ENCODE data around the gene ZNF433.
"Not testable (repeated sequence)": the region's sequence is repeated elsewhere in the genome, so short reads cannot be mapped to it uniquely, and the experiment has no call there.

Gene ZNF433

GRCh38 chr19:12035220-12036172 is at the start of gene ZNF433:
Gene ZNF433 (minus strand): TSS chr19:12035679. CDS start chr19:12035539, 140 bp downstream.
- DNase-seq, result peak; percentile 90

DNA sequence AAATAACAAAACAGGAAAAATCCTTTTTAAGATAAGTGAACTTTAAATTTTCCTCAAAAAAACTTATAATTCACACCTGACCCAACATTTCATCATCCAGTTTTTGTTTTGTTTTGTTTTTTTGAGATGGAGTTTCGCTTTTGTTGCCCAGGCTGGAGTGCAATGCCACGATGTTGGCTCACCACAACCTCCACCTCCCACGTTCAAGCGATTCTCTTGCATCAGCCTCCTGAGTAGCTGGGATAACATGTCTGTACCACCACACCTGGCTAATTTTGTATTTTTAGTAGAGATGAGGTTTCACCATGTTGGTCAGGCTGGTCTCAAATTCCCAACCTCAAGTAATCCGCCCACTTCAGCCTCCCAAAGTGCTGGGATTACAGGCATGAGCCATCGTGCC is 47.9 kb upstream of the ZNF433 start:
- DNase-seq, result not testable (repeated sequence)

- DNase-seq, result no peak
Observed at GRCh38 chr19:12077375-12077774, 41.9 kb upstream of the ZNF433 start.

DNA sequence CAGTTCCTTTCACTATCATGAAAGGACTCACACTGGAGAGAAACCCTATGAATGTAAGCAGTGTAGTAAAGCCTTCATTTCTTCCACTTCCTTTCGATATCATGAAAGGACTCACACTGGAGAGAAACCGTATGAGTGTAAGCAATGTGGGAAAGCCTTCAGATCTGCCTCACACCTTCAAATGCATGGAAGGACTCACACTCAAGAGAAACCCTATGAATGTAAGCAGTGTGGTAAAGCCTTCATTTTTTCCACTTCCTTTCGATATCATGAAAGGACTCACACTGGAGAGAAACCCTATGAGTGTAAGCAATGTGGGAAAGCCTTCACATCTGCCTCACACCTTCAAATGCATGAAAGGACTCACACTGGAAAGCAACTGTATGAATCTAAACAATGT is 40.9 kb upstream of the ZNF433 start:
- not testable (repeated sequence) for DNase-seq

- no peak for DNase-seq
Observed at GRCh38 chr19:12075538-12076139, 40.2 kb upstream of the ZNF433 start.

GRCh38 chr19:12064590-12065538 is 29.4 kb upstream of the ZNF433 start, which contains the start of gene ZNF844:
Gene ZNF844 (plus strand): TSS chr19:12064731. CDS start chr19:12064874, 143 bp downstream.
- DNase-seq, result peak; percentile 95

DNA sequence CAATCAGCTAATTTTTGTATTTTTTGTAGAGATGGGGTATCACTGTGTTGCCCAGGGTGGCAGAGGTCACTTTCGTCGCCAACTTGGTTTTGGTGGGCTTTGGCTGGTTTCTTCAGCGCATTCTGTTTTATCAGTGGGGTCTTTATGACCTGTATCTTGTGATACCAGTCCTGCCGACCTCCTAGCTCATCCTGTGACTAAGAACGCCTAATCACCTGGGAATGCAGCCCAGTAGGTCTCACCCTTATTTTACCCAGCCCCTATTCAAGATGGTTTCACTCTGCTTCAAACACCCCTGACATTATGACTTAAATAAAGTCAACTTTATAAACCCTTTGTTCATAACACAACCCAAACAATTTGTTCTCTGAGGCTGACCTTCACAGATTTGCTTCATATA is 20.3 kb upstream of the ZNF433 start:
- DNase-seq, result no peak

- peak; percentile 87 for DNase-seq
Observed at GRCh38 chr19:12052497-12053169, 17.2 kb upstream of the ZNF433 start, which contains the start of gene ZNF878. Gene ZNF878 (minus strand): TSS chr19:12052961. CDS start chr19:12052801, 160 bp downstream.

GRCh38 chr19:12052091-12052496 is 16.6 kb upstream of the ZNF433 start:
- DNase-seq, result peak; percentile 16

DNA sequence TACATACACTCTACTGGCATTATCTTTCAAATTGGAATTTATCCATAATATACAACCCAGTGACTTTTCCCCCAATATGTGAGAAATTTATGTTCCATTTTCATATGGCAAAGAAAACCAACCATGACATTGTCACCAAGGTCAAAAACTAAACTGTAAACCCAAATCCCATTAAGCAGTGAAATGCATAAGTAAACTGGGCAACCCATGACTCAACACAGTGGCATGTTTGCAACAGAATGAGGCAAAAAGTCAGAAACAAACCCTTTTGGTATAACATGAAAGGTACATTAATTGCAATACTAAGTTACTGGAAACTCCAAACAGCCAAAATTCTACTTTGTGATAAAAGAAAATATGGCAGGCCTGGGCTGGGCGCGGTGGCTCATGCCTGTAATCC is 12.4 kb upstream of the ZNF433 start:
- no peak for DNase-seq

GRCh38 chr19:12043752-12044422 is 8.4 kb upstream of the ZNF433 start:
- DNase-seq, result no peak

- DNase-seq, result no peak
Observed at GRCh38 chr19:12042893-12043292, 7.4 kb upstream of the ZNF433 start.

GRCh38 chr19:12034620-12035019 is 859 bp downstream of the ZNF433 start:
- DNase-seq, result no peak

GRCh38 chr19:12034198-12034597 is 1.3 kb downstream of the ZNF433 start:
- no peak for DNase-seq

DNA sequence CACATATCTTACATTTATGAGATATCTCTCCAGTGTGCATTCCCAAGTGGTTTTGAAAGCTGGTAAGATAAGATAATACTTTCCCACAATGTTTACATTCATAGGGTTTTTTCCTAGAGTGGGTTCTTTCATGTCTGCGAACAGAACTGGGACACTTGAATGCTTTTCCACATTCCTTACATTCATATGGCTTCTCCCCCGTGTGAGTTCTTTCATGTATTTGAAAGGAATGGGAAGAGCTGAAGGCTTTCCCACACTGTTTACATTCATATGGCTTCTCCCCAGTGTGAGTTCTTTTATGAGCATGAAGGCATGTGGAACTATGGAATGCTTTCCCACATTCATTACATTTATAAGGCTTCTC is 19.7 kb downstream of the ZNF433 start:
- DNase-seq, result no peak

DNA sequence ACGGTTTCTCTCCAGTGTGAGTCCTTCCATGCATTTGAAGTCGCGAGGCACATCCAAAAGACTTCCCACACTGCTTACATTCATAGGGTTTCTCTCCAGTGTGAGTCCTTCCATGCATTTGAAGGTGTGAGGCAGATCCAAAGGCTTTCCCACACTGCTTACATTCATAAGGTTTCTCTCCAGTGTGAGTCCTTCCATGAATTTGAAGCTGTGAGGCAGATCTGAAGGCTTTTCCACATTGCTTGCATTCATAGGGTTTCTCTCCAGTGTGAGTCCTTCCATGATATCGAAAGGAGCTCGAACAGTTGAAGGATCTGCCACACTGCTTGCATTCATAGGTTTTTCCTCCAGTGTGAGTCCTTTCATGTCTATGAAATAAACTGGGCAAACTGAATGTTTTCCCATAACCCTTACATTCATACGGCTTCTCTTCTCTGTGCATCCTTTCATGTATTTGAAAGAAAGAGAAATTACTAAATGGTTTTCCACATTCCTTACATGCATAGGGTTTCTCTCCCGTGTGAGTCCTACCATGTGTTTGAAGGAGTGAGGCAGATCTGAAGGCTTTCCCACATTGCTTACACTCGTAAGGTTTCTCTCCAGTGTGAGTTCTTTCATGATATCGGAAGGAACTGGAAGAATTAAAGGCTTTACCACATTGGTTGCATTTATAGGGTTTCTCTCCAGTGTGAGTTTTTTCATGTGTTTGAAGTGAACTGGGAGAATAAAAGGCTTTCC is 20.3 kb downstream of the ZNF433 start:
- DNase-seq, result no peak

DNA sequence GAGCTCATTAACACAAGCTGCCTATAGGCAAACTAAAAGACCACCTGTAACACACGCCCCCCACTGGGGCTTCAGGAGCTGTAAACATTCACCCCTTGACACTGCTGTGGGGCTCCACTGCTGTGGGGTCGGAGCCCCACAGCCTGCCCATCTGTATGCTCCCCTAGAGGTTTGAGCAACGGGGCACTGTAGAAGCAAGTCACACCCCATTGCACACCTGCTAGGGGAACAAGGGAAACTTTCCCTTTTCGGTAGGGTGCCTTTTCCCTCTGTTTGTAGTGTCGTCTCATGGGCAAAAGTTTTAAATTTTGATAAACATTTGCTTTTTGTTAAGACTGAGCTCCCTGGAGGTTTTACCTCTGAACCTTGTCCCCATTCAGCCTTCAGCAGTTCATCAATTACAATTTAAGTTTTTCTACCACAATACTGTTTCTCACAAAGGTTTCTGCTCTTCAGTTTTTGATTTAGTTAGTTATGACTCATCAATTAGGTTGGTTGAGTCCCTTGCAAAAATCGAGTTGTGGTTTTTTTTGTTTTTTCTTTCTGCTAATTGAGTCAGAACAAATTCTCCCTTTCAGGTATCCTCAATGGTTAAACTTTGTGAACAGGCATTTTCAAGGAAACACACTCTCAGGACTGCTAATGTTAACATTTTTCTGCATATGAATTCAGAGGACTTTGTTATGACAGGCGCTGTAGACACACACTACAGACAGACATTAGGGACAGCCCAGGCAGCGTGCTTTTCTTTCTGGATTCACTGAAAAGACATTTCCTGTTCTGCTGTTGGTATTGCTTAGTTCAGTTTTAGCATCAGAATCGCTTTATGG is 35.1 kb downstream of the ZNF433 start:
- no peak for DNase-seq

- no peak for DNase-seq
Observed at GRCh38 chr19:11995174-11995573, 40.3 kb downstream of the ZNF433 start.

GRCh38 chr19:11991921-11992320 is 43.6 kb downstream of the ZNF433 start:
- not testable (repeated sequence) for DNase-seq

DNA sequence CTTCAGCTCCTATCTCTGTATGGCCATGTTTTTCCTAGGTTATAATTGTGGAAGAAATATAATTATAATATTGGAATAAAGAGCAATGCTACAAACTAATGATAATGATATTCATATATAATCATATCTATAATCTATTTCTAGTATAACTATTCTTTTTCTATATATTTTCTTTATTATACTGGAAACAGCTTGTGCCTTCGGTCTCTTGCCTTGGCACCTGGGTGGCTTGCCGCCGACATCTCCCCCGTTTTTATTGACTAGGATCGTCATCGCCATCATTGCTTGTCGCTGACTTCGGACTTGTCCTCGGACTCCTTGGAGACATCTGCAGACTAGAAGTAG is 46.4 kb downstream of the ZNF433 start:
- no peak for DNase-seq

Measured in suppressor macrophage treated with lipopolysaccharide for 4 hours (primary cell).